Trophoblast cell (in vitro differentiated cells and primary cell): Measurements from ENCODE around the gene CHD6.

Experiments used
- DNase-seq, 2 donors: peaks; one replicate each; pipeline ENCODE4 v3.0.0-alpha.2; 2016
- H2AFZ ChIP-seq: 2 replicates; pipeline ENCODE4 v1.6.1; 2013; ENCODE audit warnings: low read length, moderate library complexity, mild to moderate bottlenecking; ENCODE audit not compliant: insufficient read depth, poor library complexity
- H2AK5ac ChIP-seq: 2 replicates; pipeline ENCODE4 v1.6.1; 2013; ENCODE audit warnings: mild to moderate bottlenecking, low read length
- H2BK120ac ChIP-seq: 2 replicates; pipeline ENCODE4 v1.6.1; 2013; ENCODE audit warnings: low read length, mild to moderate bottlenecking, moderate library complexity; ENCODE audit not compliant: insufficient read depth, poor library complexity
- H2BK12ac ChIP-seq: 2 replicates; pipeline ENCODE4 v1.6.1; 2013; ENCODE audit warnings: mild to moderate bottlenecking, low read length, moderate library complexity
- H2BK5ac ChIP-seq: 2 replicates; pipeline ENCODE4 v1.6.1; 2013; ENCODE audit warnings: low read length, low read depth, moderate library complexity, mild to moderate bottlenecking; ENCODE audit not compliant: poor library complexity
- H3K14ac ChIP-seq: 2 replicates; pipeline ENCODE4 v1.6.1; 2013; ENCODE audit warnings: mild to moderate bottlenecking, low read length
- H3K18ac ChIP-seq: 2 replicates; pipeline ENCODE4 v1.6.1; 2013; ENCODE audit warnings: mild to moderate bottlenecking, low read length
- H3K23ac ChIP-seq: 2 replicates; pipeline ENCODE4 v1.6.1; 2013; ENCODE audit warnings: low read length
- H3K27ac ChIP-seq: 2 replicates; pipeline ENCODE4 v1.5.1; 2013; ENCODE audit warnings: low read depth, mild to moderate bottlenecking, inconsistent platforms, low read length, moderate library complexity
- H3K27me3 ChIP-seq: 2 replicates; pipeline ENCODE4 v1.6.1; 2013; ENCODE audit warnings: inconsistent platforms, mild to moderate bottlenecking, low read length, moderate library complexity; ENCODE audit not compliant: insufficient read depth
- H3K36me3 ChIP-seq, 2 experiments: 1 replicate in 1 of 2; 2 replicates in 1 of 2; pipeline ENCODE4 v1.6.1; 2013; ENCODE audit warnings: low read length in 2 of 2, mild to moderate bottlenecking in 2 of 2, moderate library complexity in 1 of 2; ENCODE audit not compliant: insufficient read depth in 2 of 2, control insufficient read depth in 1 of 2
- H3K4ac ChIP-seq: 2 replicates; pipeline ENCODE4 v1.6.1; 2013; ENCODE audit warnings: low read depth, mild to moderate bottlenecking, low read length, moderate library complexity
- H3K4me1 ChIP-seq, 2 experiments: 1 replicate in 1 of 2; 2 replicates in 1 of 2; pipeline ENCODE4 v1.6.1; 2013; ENCODE audit warnings: low read length in 2 of 2, mild to moderate bottlenecking in 2 of 2, moderate library complexity in 1 of 2; ENCODE audit not compliant: insufficient read depth in 2 of 2, control insufficient read depth in 1 of 2
- H3K4me2 ChIP-seq: 2 replicates; pipeline ENCODE4 v1.6.1; 2013; ENCODE audit warnings: inconsistent platforms, mild to moderate bottlenecking, low read length, moderate library complexity
- H3K4me3 ChIP-seq: 2 replicates; pipeline ENCODE4 v1.5.1; 2013; ENCODE audit warnings: mild to moderate bottlenecking, low read depth, low read length, inconsistent platforms
- H3K79me1 ChIP-seq: one replicate; pipeline ENCODE4 v1.6.1; 2013; ENCODE audit warnings: low read length
- H3K79me2 ChIP-seq: 2 replicates; pipeline ENCODE4 v1.6.1; 2013; ENCODE audit warnings: low read length, mild to moderate bottlenecking; ENCODE audit not compliant: control insufficient read depth, insufficient read depth, poor library complexity
- H3K9ac ChIP-seq: 2 replicates; pipeline ENCODE4 v1.6.1; 2013; ENCODE audit warnings: mild to moderate bottlenecking, low read length
- H3K9me3 ChIP-seq: 2 replicates; pipeline ENCODE4 v1.6.1; 2013; ENCODE audit warnings: low read depth, mild to moderate bottlenecking, control low read depth, inconsistent platforms, low read length; ENCODE audit not compliant: insufficient read depth
- H4K12ac ChIP-seq: 2 replicates; pipeline ENCODE4 v1.6.1; 2013; ENCODE audit warnings: low read depth, mild to moderate bottlenecking, low read length, moderate library complexity
- H4K8ac ChIP-seq: 2 replicates; pipeline ENCODE4 v1.6.1; 2013; ENCODE audit warnings: low read depth, mild to moderate bottlenecking, low read length, moderate library complexity
- H4K91ac ChIP-seq: one replicate; pipeline ENCODE4 v1.6.1; 2013; ENCODE audit warnings: low read depth, mild to moderate bottlenecking, low read length, moderate library complexity
- WGBS: extraction: QIAGEN DNeasy Blood & Tissue Kit; methylation state at CpG from one replicate; pipeline ENCODE4 v1.1.7; 2013; ENCODE audit warnings: missing lambda C conversion rate; ENCODE audit not compliant: insufficient read length, insufficient coverage; ENCODE audit errors: extremely low coverage; 5-methylcytosine and 5-hydroxymethylcytosine counted together

Gene CHD6

GRCh38 chr20:41355192-41355591, 263.0 kb downstream of the CHD6 start:
- WGBS: no CpG with 5 or more reads among the region's 3 CpGs
- no peak overlapping the region for H2AK5ac ChIP-seq
- DNase-seq: no peak
- no peak overlapping the region for H4K8ac ChIP-seq
- no peak overlapping the region for H4K91ac ChIP-seq
- no peaks in the 10 kb centered on the region for H3K4me1 ChIP-seq
- no peak overlapping the region for H3K18ac ChIP-seq
- H3K9me3 ChIP-seq: no peaks in the 10 kb centered on the region
- H3K4ac ChIP-seq: no peak overlapping the region
- H2BK12ac ChIP-seq: no peak overlapping the region
- no peaks in the 10 kb centered on the region for H3K27me3 ChIP-seq
- H3K14ac ChIP-seq: no peak overlapping the region
- H3K9ac ChIP-seq: no peak overlapping the region
- no peak overlapping the region for H3K27ac ChIP-seq
- no peak overlapping the region for H2BK120ac ChIP-seq
- H2BK5ac ChIP-seq: no peak overlapping the region
- H3K4me3 ChIP-seq: no peak overlapping the region
- no peak overlapping the region for H3K23ac ChIP-seq
- no peak overlapping the region for H3K4me2 ChIP-seq
- no peaks in the 10 kb centered on the region for H3K79me1 ChIP-seq
- no peak overlapping the region for H2AFZ ChIP-seq
- no peaks in the 10 kb centered on the region for H3K79me2 ChIP-seq
- no peaks in the 10 kb centered on the region for H3K36me3 ChIP-seq
- no peak overlapping the region for H4K12ac ChIP-seq

- H3K14ac ChIP-seq: no peak overlapping the region
- no peak overlapping the region for H2BK120ac ChIP-seq
- no peak overlapping the region for H3K27ac ChIP-seq
- no peaks in the 10 kb centered on the region for H3K79me2 ChIP-seq
- no peaks in the 10 kb centered on the region for H3K27me3 ChIP-seq
- H3K9ac ChIP-seq: no peak overlapping the region
- H4K12ac ChIP-seq: no peak overlapping the region
- no peak overlapping the region for H3K23ac ChIP-seq
- H4K8ac ChIP-seq: no peak overlapping the region
- DNase-seq: no peak
- no peak overlapping the region for H2AK5ac ChIP-seq
- H2BK5ac ChIP-seq: no peak overlapping the region
- H2AFZ ChIP-seq: no peak overlapping the region
- H3K4me2 ChIP-seq: no peak overlapping the region
- H3K9me3 ChIP-seq: no peaks in the 10 kb centered on the region
- H3K18ac ChIP-seq: no peak overlapping the region
- H2BK12ac ChIP-seq: no peak overlapping the region
- H3K4me1 ChIP-seq: no peaks in the 10 kb centered on the region
- no peak overlapping the region for H4K91ac ChIP-seq
- H3K36me3 ChIP-seq: peaks cover 0 to 3% of the 10 kb centered on the region in 2 experiments
- no peaks in the 10 kb centered on the region for H3K79me1 ChIP-seq
- H3K4ac ChIP-seq: no peak overlapping the region
- no peak overlapping the region for H3K4me3 ChIP-seq
Measured at GRCh38 chr20:41353530-41353929, 264.6 kb downstream of the CHD6 start.

GRCh38 chr20:41352666-41353065, 265.5 kb downstream of the CHD6 start:
- no peak overlapping the region for H4K91ac ChIP-seq
- H3K4me2 ChIP-seq: no peak overlapping the region
- no peaks in the 10 kb centered on the region for H3K4me1 ChIP-seq
- no peaks in the 10 kb centered on the region for H3K79me2 ChIP-seq
- H3K4me3 ChIP-seq: no peak overlapping the region
- no peak overlapping the region for H2BK5ac ChIP-seq
- WGBS: no CpG with 5 or more reads among the region's 5 CpGs
- no peak overlapping the region for H3K4ac ChIP-seq
- no peak for DNase-seq
- no peak overlapping the region for H2AFZ ChIP-seq
- no peak overlapping the region for H3K23ac ChIP-seq
- no peak overlapping the region for H2BK120ac ChIP-seq
- H3K36me3 ChIP-seq: peaks cover 0 to 3% of the 10 kb centered on the region in 2 experiments
- H4K8ac ChIP-seq: no peak overlapping the region
- no peak overlapping the region for H4K12ac ChIP-seq
- no peak overlapping the region for H3K14ac ChIP-seq
- H3K27me3 ChIP-seq: no peaks in the 10 kb centered on the region
- no peaks in the 10 kb centered on the region for H3K79me1 ChIP-seq
- no peaks in the 10 kb centered on the region for H3K9me3 ChIP-seq
- no peak overlapping the region for H2AK5ac ChIP-seq
- no peak overlapping the region for H2BK12ac ChIP-seq
- no peak overlapping the region for H3K9ac ChIP-seq
- no peak overlapping the region for H3K18ac ChIP-seq
- H3K27ac ChIP-seq: no peak overlapping the region

GRCh38 chr20:41352106-41352505, 266.1 kb downstream of the CHD6 start:
- Histone ChIP-seq H2BK120ac (no peak overlapping the region), H3K36me3 (peaks cover 0 to 3% of the 10 kb centered on the region in 2 experiments), H3K9me3 (no peaks in the 10 kb centered on the region), H3K79me2 (no peaks in the 10 kb centered on the region), H3K9ac (no peak overlapping the region), H3K27me3 (no peaks in the 10 kb centered on the region), H4K12ac (no peak overlapping the region), H2AFZ (no peak overlapping the region), H4K91ac (no peak overlapping the region), H3K4ac (no peak overlapping the region), H3K14ac (no peak overlapping the region), H2BK12ac (no peak overlapping the region), H2BK5ac (no peak overlapping the region), H3K27ac (no peak overlapping the region), H2AK5ac (no peak overlapping the region), H4K8ac (no peak overlapping the region), H3K79me1 (no peaks in the 10 kb centered on the region), H3K23ac (no peak overlapping the region), H3K4me3 (no peak overlapping the region), H3K4me2 (no peak overlapping the region), H3K4me1 (no peaks in the 10 kb centered on the region), H3K18ac (no peak overlapping the region)
- DNase-seq: no peak
- no CpG with 5 or more reads among the region's 4 CpGs for WGBS
